GM12875 (cell line): ENCODE results near the gene DIP2C.

ENCODE experiments used
- H3K4me3 ChIP-seq: one replicate; pipeline ENCODE4 v1.5.1; 2011; ENCODE audit warnings: low read depth, low read length, control low read depth
- TF ChIP-seq, protein P1 (sequence below): IDR thresholded peaks from 2 replicates; pipeline ENCODE4 v1.5.1; 2011; ENCODE audit warnings: low read depth, mild to moderate bottlenecking, control low read depth, inconsistent platforms, low read length, moderate library complexity, borderline replicate concordance; ENCODE audit not compliant: insufficient read depth

Gene DIP2C

DNA sequence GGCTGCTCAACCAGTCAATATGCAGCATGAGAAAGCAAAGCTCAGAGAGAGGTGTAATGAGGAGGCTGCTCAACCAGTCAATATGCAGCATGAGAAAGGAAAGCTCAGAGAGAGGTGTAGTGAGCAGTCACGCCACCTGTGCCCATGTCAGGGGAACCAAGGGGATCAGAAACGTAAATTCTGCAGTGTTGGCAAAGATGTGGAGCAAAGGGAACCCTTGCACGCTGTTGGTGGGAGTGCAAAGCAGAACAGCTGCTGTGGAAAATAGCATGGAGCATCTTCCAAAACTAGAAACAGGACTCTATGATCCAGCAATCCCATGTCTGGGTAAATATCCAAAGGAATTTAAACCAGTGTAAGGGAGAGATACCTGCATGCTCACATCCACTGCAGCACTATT lies 194.9 kb downstream of the DIP2C start:
- TF ChIP-seq, protein P1, sequence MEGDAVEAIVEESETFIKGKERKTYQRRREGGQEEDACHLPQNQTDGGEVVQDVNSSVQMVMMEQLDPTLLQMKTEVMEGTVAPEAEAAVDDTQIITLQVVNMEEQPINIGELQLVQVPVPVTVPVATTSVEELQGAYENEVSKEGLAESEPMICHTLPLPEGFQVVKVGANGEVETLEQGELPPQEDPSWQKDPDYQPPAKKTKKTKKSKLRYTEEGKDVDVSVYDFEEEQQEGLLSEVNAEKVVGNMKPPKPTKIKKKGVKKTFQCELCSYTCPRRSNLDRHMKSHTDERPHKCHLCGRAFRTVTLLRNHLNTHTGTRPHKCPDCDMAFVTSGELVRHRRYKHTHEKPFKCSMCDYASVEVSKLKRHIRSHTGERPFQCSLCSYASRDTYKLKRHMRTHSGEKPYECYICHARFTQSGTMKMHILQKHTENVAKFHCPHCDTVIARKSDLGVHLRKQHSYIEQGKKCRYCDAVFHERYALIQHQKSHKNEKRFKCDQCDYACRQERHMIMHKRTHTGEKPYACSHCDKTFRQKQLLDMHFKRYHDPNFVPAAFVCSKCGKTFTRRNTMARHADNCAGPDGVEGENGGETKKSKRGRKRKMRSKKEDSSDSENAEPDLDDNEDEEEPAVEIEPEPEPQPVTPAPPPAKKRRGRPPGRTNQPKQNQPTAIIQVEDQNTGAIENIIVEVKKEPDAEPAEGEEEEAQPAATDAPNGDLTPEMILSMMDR, result no peak
- no peak overlapping the region for H3K4me3 ChIP-seq

DNA sequence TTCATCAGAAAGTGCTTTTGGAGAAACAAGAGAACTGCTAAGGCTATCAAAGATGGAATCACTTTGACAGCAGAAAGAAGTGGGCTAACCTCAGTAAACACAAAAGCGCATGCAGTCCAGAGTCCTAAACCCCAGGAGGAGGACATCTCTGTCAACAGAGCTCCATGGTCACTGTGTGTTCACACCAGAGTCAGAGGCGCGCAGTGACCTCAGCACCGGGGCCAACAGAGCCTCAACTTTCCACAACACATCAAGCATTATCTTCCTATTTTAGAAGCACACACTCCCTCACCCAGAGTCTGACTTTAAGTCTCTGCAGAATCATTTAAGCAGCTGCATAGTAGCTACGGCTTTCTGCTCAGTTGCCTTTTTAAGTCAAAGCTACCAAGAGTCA lies 195.3 kb downstream of the DIP2C start:
- no peak overlapping the region for H3K4me3 ChIP-seq
- TF ChIP-seq, protein P1, result no peak

DNA sequence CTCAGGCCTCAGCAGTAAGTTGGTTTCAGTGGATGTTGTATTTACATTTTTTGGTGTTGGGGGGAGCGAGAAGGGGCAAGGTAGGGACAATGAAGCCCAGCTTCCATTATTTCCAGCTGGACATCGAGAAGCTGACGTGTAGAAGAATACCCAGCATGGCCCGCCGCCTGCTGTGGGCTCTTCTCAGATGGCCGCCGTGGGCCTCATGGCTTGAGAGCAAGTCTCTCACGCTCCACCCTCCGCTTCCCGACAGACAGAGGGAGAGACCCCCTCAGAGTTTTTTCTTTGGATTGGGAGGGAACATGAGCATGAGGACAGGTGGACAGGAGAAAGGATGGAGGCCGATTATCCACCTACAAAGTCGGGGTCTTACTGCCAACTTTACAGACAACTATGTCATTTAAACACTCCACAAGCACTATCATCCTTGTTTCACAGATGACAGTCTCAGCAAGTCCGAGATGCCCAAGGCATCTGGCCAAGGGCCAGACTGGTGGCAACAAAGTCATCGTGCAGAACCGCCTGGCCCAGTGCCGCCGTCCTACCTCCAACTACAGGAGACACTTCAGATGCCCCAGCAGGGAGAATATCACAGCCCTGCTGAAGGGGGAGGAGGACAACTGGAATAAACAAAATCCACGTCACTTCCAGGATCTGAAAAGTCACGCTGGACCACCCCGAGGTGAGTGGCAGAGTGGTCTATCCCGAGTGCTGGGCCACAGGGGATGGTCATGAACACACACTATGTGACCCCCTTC lies 195.9 kb downstream of the DIP2C start:
- no peak overlapping the region for H3K4me3 ChIP-seq
- TF ChIP-seq, protein P1, result no peak

DNA sequence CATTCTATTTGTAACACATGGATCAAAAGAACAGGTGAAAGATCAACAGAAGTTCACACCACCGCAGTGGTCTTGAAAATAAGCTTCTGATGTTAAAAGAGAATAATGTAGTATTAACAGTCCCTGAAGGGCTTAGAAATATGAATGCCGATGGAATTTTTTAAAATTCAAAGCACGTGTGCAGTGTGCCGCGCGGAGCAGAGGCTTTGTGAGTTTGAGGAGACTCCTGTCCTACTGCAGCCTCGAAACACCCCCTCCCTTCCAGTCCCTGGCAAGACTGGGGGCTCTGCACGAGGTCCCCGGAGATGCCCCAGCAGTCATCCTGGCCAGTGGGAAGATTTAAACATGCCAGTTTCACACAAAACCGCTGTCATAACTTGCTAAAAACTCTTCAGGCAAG lies 196.6 kb downstream of the DIP2C start:
- no peak overlapping the region for H3K4me3 ChIP-seq
- TF ChIP-seq, protein P1, result no peak

DNA sequence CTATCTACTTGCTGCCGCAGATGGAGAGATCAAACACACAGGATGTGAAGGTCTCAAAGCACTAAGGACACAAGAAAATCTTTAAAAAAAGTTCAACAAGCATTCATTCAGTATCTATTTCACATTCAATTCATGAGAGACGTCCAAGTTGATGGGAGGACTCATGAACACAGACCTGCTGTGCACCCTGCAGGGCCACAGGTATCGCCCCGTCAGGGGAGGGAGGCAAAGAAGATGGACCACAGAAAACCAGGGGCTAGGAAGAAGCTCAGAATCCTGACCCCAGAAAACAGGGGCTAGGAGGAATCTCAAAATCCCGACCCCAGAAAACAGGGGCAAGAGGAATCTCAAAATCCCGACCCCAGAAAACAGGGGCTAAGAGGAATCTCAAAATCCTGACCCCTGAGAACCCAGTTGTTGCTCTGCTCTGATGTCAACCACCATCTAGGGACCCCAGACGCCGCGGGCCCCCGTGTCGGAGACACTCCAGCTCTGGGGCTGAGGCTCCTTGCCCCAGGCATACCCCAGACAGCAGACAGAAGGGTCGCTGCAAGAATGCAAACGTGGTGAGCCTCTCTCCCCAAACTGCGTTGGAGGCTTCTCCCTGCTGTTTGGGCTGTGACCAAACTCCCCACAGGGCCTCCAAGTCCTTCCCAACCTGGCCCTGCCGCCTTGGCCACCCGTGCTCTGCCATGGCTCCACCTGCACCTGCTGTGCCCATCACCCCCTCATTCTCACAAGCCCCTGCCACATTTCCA lies 197.6 kb downstream of the DIP2C start:
- no peak overlapping the region for H3K4me3 ChIP-seq
- TF ChIP-seq, protein P1, result no peak

DNA sequence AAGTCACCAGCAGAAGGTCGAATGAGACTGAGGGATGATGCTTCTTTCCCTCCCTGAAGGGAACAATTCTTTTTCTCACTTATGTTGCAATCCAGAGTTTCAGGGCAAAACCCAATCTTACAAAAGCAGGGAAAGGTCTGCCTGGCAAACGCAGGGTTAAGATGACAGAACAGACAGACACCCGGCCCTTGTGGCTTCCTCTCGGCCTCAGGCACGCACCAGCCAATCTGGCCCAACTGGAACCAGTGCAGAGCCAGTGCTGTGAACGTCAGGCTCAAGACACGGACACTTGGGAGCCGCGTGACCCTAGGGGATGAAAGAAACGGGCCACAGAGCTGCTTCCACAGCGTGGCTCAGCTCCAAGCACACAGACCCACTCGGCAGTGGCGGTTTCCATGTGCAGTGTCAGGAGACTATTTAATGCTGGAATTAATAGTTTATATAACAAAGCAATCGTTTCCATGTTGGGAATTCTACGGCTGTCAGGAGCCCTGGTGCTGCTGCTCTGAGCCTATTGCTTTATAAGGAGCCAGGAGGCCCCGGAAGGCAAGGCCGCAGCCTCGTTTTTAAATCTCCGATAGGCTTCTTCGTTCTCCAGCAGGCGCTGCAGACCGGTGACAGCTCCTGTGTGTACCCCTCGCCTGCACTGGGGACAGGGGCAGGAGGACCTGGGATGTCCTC lies 198.4 kb downstream of the DIP2C start:
- H3K4me3 ChIP-seq, result no peak overlapping the region

More for the DNA sequence above, 198.4 kb downstream of the DIP2C start:
- TF ChIP-seq, protein P1, result no peak
